Stimulated activated CD4-positive, alpha-beta T cell treated with anti-CD3 and anti-CD28 coated beads, Interleukin-4, amount 100 ng/mL, for 4 hours (primary cell): ENCODE measurements around the gene GPR157.

Experiments used
- DNase-seq, 2 experiments: peaks; one replicate each; pipeline ENCODE4 v3.0.0-alpha.2; 2020

Gene GPR157

DNA sequence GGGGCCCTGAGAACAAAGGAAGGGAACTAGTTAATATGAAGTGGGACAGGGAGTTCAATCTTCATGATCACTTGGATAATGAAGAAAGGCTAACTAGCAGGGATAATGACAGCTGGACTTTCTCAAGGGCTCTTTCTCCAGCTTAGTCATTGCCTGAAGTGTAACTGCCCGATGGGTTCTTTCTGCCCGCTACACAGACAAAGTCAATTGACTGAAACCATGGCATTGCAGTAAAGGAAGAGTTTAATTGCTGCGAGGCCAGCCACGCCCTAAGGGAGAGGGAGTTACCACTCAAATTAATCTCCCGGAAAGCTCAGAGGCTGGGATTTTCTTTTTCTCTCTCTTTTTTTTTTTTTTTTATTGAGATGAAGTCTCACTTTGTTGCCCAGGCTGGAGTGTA, 42.9 kb downstream of the GPR157 start:
- DNase-seq = no peak

GRCh38 chr1:9085306-9085940, 43.5 kb downstream of the GPR157 start:
- DNase-seq = no peak

DNA sequence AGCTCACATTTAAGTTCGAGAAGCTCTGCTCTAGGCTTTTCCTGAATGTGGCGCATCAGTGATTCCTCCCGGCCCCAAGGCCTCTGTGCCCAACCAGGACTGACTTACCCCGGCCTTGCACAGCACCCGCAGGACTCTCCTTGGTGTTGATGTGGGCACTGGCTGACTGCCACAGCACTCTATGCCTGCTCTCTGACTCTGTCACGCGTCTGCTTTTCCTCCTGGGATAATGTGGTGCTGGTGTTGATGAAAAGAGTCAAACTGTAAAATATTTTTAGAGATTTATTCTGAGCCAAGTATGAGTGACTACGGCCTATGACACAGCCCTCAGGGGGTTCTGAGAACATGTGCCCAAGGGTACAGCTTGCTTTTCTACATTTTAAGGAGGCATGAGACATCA, 44.0 kb downstream of the GPR157 start:
- DNase-seq = no peak

- no peak for DNase-seq
Observed at GRCh38 chr1:9081473-9081872, 47.4 kb downstream of the GPR157 start.

GRCh38 chr1:9080705-9081291, 48.1 kb downstream of the GPR157 start:
- DNase-seq = no peak

DNA sequence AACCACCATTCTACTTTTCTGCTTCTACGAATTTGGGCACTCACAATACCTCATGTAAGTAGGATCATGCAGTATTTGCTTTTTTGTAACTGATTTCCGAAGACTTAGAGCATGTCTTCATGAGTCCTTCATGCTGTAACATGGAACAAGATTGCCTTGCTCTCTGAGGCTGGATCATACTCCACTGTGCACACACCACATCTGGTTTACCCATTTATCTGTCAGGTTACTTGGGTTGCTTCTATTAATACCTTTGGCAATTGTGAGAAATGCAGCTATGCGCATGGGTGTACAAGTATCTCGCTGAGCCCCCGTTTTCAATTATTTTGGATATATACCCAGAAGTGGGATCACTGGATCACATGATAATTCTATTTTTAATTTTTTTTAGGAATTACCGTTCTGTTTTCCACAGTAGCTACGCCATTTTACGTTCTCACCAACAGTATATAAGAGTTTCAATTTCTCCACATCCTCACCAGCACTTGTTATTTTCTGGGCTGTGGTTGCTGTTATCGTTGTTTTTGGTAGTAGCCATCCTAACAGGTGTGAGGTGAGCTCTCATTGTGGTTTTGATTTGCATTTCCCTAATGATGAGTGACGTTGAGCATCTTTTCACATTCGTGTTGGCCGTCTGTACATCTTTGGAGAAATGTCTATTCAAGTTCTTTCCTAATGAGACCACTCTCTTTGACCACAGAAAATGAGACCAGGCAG, 48.8 kb downstream of the GPR157 start:
- DNase-seq = no peak

- DNase-seq = no peak
Observed at GRCh38 chr1:9078752-9079500, 50.0 kb downstream of the GPR157 start.

GRCh38 chr1:9078015-9078751, 50.7 kb downstream of the GPR157 start:
- no peak for DNase-seq

DNA sequence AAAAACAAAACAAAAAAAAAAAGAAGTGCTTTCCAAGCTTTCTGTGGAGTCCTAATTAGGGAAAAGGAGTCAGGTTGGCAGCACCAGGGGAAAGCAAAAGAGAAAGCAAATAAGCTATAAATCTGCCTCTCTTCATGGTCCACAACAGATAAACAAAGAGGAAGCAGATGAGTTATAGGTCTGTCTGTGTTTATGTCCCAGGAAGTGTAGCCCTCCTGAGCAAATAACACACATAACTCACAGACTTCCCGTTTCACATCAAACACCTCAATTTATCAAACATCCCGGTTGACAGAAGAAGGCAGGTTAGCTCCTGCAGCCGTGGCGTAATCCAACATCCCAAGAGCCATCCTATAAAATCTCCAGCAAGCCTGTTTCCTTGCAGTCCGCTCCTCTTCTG, 53.9 kb downstream of the GPR157 start:
- DNase-seq = no peak

DNA sequence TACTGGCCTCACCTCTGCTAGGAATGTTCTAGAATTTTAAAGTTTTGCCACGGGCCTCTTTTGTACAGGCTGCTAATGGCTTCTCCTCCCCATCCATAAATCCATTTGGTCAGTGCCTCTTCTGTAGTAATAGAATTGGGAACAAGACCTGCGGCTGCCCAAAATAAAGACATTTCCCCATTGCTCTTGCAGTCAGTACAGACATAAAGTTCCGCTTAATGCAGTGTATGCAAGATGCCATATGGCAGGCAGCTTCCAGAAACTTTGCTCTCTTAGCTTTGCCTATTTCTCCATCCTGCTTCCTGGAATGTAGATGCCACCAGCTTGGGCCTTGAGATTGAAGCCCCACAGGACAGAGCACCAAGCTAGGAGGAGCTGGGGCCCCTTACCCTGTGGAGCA, 55.8 kb downstream of the GPR157 start:
- DNase-seq = no peak

DNA sequence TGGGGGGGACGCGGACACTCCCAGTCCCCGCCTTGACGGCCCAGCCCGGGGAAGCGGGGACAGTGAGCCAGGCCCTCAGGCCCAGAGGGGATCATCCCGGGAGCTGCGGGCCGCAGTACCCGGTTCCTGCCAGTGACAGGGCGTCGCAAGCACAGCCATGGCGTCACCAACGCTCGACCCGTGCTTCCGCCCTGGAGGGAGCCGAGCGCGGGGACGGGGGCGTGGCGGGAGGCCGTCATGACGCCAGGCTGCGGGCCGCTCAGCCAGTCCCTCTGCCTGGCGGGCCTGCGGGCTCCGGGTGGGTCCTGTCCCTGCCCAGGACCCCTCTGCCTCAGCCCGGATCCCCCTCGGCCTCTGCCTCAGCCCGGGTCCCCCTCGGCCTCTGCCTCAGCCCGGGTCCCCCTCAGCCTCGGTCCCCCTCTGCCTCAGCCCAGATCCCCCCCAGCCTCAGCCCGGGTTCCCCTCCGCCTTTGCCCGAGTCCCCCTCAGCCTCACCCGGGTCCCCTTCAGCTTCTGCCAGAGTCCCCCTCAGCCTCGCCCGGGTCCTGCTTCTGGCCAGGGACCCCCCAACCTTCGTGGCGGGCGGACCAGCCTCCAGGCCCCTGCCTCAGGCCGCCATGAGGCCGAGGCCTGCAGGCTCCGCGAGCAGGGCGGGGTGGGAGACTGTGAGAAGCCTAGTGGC, 57.2 kb downstream of the GPR157 start:
- no peak for DNase-seq

DNA sequence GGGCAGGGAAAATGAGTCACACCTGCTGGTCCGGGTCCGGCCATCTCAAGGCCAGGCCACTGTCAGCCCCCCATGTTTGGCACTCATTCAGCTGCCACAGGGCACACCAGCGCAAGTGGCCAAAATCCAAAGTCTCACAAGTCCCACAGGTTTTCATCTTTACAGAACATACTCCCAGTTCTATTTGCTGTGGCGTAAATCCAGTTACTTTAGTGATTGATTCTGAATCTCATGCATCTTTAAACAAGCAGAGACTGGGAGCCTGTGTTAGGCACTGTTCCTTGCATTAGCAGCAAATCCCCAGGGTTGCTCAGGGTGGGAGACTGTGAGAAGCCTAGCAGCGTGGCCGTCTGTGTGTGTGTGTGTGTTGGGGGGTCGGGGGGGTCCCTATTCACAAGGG, 58.4 kb downstream of the GPR157 start:
- DNase-seq = no peak

DNA sequence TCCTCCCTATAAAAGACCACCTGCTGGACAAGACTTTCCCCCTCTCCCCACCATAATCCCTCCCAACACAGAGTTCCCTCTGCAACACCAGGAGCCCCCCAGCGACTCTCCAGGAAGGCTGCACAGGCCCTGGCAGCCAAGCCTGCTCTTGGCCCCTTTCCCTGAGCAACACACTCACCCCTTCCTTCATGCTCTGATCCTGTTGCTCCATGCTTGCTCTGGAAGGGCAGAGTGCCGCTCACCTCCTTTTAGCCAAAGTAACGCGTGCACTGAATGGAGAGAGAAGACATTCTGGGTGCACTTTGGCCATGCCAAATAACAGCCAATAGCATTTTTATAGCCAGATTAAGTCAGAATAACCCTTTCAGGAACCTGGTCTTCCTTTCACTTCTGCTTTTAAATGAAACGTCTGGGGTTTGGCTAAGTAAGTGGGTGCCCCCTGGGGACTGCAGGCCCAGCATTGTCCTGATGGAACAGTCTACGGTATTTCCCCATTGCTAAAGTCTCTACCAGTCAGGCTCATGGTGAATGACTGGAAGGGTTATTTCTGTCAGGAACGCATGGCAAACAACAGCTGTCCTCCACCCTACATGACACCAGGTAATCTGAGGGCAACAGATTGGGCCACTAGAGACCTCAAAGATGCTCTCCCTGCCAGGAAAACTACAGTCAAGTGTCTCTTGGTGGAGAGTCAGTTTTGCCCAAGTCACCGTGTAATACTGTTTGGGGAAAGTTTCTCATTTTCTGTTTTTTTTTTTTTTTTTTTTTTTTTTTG, 59.4 kb downstream of the GPR157 start, which contains the start of gene SLC2A5:
Gene SLC2A5, minus strand, starts transcription at position 310 of the 775 bp plus-strand sequence. Its CDS starts 99 bp downstream, at position 211.
- no peak for DNase-seq

- no peak for DNase-seq
Observed at GRCh38 chr1:9068981-9069325, 59.9 kb downstream of the GPR157 start.

- no peak for DNase-seq
Observed at GRCh38 chr1:9066945-9067807, 61.7 kb downstream of the GPR157 start.

GRCh38 chr1:9065213-9065751, 63.6 kb downstream of the GPR157 start:
- DNase-seq = no peak

- DNase-seq = no peak
Observed at GRCh38 chr1:9062846-9063245, 66.1 kb downstream of the GPR157 start.

GRCh38 chr1:9062021-9062471, 66.9 kb downstream of the GPR157 start:
- no peak for DNase-seq

- DNase-seq = no peak
Observed at GRCh38 chr1:9061252-9061960, 67.5 kb downstream of the GPR157 start.
